Urinary bladder (tissue), 4 donors: Measurements from ENCODE around the gene PCCA. TPM values are rescaled to one million over a fixed set of nuclear protein-coding genes. Genes with fewer than 3 reads are reported as not detected.

Experiments
- DNase-seq: peaks from one replicate; pipeline ENCODE4 v3.0.0-alpha.2; 2015; ENCODE audit errors: extremely low spot score
- H3K27ac ChIP-seq: one replicate; pipeline ENCODE4 v1.5.1; 2013; ENCODE audit warnings: low read depth, mild to moderate bottlenecking, moderate library complexity
- H3K36me3 ChIP-seq: one replicate; pipeline ENCODE4 v1.6.1; 2013; ENCODE audit warnings: mild to moderate bottlenecking, moderate library complexity; ENCODE audit not compliant: insufficient read depth
- H3K4me1 ChIP-seq: one replicate; pipeline ENCODE4 v1.6.1; 2013; ENCODE audit warnings: mild to moderate bottlenecking, moderate library complexity; ENCODE audit not compliant: insufficient read depth
- H3K4me3 ChIP-seq: one replicate; pipeline ENCODE4 v1.5.1; 2013; ENCODE audit warnings: low read depth, low read length
- WGBS: extraction: QIAGEN DNeasy Blood & Tissue Kit; methylation state at CpG from one replicate; pipeline ENCODE4 v1.1.7; 2013; 5-methylcytosine and 5-hydroxymethylcytosine counted together
- polyA plus RNA-seq: library from polyadenylated mRNA; stranded (reverse); fragments of 200-250 nt; gene quantifications from one replicate; pipeline ENCODE4 v1.2.3, GENCODE V29; 2013
- total RNA-seq: library from RNA; depleted of rRNA; stranded (reverse); fragments of >200 nt; gene quantifications from one replicate; pipeline ENCODE4 v1.2.3, GENCODE V29; 2014
- donor health status: healthy with polysubstance abuse.
- donor health status: healthy.

PCCA gene
- total and polyA plus RNA-seq, 2 donors: 24.7 to 122 TPM

- no peak overlapping the region for H3K27ac ChIP-seq
- WGBS: 90% methylated on average over 9 of the region's 9 CpGs
- no peaks in the 10 kb centered on the region for H3K4me1 ChIP-seq
- no peaks in the 10 kb centered on the region for H3K36me3 ChIP-seq
- no peak overlapping the region for H3K4me3 ChIP-seq
- no peak for DNase-seq
Measured at GRCh38 chr13:100442095-100442832, 353.4 kb downstream of the PCCA start.

- 97% methylated on average over 7 of the region's 7 CpGs for WGBS
- H3K4me1 ChIP-seq: no peaks in the 10 kb centered on the region
- no peak overlapping the region for H3K4me3 ChIP-seq
- no peak for DNase-seq
- no peaks in the 10 kb centered on the region for H3K36me3 ChIP-seq
- H3K27ac ChIP-seq: no peak overlapping the region
Measured at GRCh38 chr13:100443278-100443997, 354.5 kb downstream of the PCCA start.

DNA sequence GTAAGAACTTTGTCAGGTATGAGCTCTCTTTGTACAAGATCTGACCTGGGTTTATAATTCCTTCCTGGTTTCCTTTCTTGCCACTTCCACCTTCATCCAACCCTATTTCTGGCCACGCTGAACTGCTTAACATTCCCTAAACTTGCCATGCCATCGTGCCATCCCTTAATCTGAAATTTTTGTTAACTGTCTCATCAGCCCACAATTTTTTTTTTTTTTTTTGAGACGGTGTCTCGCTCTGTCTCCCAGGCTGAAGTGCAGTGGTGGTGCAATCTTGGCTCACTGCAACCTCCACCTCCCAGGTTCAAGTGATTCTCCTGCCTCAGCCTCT is 355.1 kb downstream of the PCCA start:
- H3K4me1 ChIP-seq: no peaks in the 10 kb centered on the region

DNA sequence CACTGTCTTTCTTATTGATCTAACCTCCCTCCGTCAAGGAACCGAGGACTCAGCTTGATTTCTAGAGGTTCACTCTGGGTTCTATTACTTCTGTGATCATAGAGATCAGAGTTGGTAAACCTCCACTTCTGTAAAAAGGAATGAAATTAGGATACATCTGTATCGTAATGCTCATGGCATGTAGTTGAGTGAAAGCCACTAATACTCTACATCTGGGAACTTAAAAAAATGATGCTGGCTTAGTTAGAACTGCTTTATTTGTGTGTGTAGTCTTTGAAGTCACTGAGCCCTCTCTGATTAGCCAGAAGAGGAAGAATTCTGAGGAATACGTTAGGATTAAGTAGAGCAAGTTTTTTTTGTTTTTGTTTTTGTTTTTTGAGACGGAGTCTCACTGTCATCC is 358.9 kb downstream of the PCCA start:
- WGBS: 92% methylated on average over 5 of the region's 5 CpGs
- H3K4me3 ChIP-seq: no peak overlapping the region
- no peaks in the 10 kb centered on the region for H3K4me1 ChIP-seq
- H3K36me3 ChIP-seq: no peaks in the 10 kb centered on the region
- no peak for DNase-seq
- no peak overlapping the region for H3K27ac ChIP-seq

More for the DNA sequence above, 355.1 kb downstream of the PCCA start:
- no peak for DNase-seq
- H3K27ac ChIP-seq: no peak overlapping the region
- H3K4me3 ChIP-seq: no peak overlapping the region
- WGBS: 93% methylated on average over 4 of the region's 4 CpGs
- H3K36me3 ChIP-seq: no peaks in the 10 kb centered on the region

DNA sequence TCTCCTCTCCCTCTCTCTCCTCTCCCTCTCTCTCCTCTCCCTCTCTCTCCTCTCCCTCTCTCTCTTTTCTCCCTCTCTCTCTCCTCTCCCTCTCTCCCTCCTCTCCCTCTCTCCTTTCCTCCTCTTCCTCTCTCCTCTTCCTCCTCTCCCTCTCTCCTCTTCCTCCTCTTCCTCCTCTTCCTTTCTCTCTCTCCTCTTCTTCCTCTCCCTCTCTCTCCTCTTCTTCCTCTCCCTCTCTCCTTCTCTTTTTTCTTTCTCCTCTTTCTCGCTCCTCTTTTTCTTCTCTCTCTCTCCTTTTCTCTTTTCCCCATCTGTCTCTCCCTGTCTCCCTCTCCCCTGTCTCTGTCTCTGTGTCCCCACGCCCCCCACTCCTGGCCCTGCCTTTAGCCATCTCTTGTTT is 363.0 kb downstream of the PCCA start:
- H3K4me3 ChIP-seq: no peak overlapping the region
- no peaks in the 10 kb centered on the region for H3K36me3 ChIP-seq
- no peak overlapping the region for H3K27ac ChIP-seq
- DNase-seq: no peak
- 98% methylated on average over 2 of the region's 2 CpGs for WGBS
- no peaks in the 10 kb centered on the region for H3K4me1 ChIP-seq

GRCh38 chr13:100454876-100455275 is 366.0 kb downstream of the PCCA start:
- no peak overlapping the region for H3K27ac ChIP-seq
- DNase-seq: no peak
- H3K36me3 ChIP-seq: no peaks in the 10 kb centered on the region
- H3K4me3 ChIP-seq: no peak overlapping the region
- no peaks in the 10 kb centered on the region for H3K4me1 ChIP-seq
- WGBS: 96% methylated on average over 1 of the region's 1 CpG

DNA sequence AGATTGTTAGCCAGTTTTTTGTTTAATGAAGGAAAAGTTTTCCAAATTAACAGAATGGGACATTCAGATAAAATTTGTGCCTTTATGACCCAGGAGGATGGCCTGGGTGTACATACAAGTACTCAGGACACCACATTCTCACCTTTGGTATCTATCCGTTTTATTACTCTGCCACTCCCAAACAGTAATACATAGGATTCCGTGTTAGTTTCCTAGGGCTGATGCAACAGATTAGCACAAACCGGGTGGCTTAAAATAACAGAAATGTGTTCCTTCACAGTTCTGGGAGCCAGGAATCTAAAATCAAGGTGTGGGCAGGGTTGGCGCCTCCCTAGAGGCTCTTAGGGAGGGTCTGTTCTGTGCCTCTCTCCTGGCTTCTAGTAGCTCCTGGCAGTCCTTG is 369.8 kb downstream of the PCCA start:
- Histone ChIP-seq H3K4me1 (no peaks in the 10 kb centered on the region), H3K36me3 (no peaks in the 10 kb centered on the region), H3K27ac (no peak overlapping the region), H3K4me3 (no peak overlapping the region)
- DNase-seq: no peak
- 96% methylated on average over 4 of the region's 4 CpGs for WGBS

DNA sequence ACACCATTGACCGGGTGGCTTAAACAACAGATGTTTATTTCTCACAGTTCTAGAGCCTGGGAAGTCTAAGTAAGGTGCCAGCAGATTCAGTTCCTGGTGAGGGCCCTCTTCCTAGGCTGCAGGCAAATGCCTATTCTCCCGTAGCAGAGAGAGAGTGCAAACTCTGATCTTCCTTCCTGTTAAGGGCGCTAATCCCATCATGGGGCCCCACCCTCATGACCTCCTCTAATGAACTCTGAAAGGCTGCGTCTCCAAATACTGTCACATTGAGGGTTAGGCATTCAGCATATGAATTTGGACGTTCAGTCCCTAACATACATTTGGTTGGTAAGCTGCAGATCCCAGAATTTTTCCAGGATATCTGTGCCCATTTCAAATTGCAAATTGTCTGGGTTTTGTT is 370.9 kb downstream of the PCCA start:
- Histone ChIP-seq H3K27ac (no peak overlapping the region), H3K36me3 (no peaks in the 10 kb centered on the region), H3K4me1 (no peaks in the 10 kb centered on the region), H3K4me3 (no peak overlapping the region)
- 93% methylated on average over 5 of the region's 5 CpGs for WGBS
- no peak for DNase-seq

DNA sequence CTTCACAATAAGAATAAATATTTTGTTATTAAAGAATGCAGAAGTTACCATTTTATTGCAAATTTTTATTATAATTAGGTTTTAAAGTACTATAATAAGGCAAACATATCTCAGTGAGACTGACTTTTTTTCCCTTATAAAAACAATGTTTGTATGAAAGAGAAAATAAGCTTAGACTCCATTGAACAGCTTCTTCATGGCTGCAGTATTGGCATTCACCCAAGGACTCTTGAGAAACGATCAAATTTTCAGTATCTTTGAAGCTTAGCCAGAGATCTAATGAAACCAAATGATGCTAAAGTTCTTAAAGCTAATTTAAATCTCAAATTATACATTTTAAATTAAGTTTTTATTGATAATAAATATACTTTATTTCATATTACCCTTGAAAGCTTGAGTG is 371.4 kb downstream of the PCCA start:
- no peak for DNase-seq
- WGBS: 35% methylated on average over 1 of the region's 1 CpG
- no peak overlapping the region for H3K27ac ChIP-seq

DNA sequence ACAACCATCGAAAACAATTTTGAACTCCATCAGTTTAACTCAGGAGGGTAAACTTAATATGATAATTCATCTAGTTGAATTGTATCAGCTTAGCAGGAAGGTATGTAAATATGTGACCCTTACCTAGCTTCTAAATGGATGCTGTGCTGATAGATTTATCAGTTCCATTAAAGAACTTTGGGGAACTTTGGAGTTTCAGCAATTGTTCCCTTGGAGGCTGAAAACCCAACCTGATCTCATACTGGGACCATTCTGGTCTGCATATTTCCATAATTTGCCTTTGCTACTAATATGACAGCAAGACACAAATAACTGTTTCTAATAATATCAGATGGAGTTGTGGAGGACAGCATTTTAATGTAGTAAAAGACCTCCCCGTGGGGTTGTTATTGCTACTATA is 371.9 kb downstream of the PCCA start:
- WGBS: 84% methylated on average over 2 of the region's 2 CpGs
- H3K4me1 ChIP-seq: no peaks in the 10 kb centered on the region
- no peak overlapping the region for H3K27ac ChIP-seq
- DNase-seq: no peak
- no peaks in the 10 kb centered on the region for H3K36me3 ChIP-seq
- no peak overlapping the region for H3K4me3 ChIP-seq

More for the DNA sequence above, 371.4 kb downstream of the PCCA start:
- H3K4me1 ChIP-seq: no peaks in the 10 kb centered on the region
- H3K4me3 ChIP-seq: no peak overlapping the region
- H3K36me3 ChIP-seq: no peaks in the 10 kb centered on the region

- DNase-seq: no peak
- Histone ChIP-seq H3K36me3 (no peaks in the 10 kb centered on the region), H3K27ac (no peak overlapping the region), H3K4me3 (no peak overlapping the region), H3K4me1 (no peaks in the 10 kb centered on the region)
- WGBS: 70% methylated on average over 5 of the region's 5 CpGs
Measured at GRCh38 chr13:100461309-100462030, 372.6 kb downstream of the PCCA start.

DNA sequence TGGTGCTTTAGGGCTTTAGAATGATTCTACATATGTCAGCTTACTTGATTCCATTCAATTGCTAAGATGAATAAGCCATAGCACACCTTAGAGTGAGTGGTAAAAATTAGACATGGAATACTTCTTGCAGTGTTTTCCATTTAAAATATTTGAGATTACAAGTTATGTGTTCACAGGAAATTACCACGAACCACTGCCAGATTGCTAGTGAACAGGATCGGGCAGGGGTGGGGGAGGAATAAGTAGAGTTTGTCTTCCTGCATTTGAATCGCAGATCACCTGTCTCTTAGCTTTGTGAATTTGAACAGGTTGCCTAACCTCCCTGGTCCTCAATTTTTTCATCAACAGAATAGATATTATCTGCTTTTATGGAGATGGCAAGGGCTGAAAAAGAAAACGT is 375.1 kb downstream of the PCCA start:
- no peak for DNase-seq
- no peak overlapping the region for H3K27ac ChIP-seq
- H3K36me3 ChIP-seq: no peaks in the 10 kb centered on the region
- H3K4me1 ChIP-seq: no peaks in the 10 kb centered on the region
- no peak overlapping the region for H3K4me3 ChIP-seq
- 53% methylated on average over 4 of the region's 4 CpGs for WGBS

DNA sequence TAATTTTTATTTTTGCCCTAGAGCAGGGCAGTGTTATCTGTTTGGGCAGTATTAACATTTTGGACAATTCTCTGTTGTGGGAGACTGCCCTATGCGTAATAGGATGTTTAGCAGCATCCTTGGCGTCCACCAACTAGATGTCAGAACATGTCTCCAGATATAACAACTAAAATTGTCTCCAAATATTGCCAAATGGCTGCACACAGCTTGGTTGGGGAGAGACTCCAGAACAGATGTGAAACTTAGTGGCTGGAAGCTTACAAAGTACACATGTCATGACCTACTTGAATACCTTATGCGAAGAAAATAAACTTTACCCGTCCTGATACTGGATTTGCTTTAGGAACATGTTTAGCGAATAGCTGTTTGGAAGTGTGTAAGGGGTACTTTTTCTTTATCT is 376.7 kb downstream of the PCCA start:
- Histone ChIP-seq H3K27ac (no peak overlapping the region), H3K4me3 (no peak overlapping the region), H3K36me3 (no peaks in the 10 kb centered on the region), H3K4me1 (no peaks in the 10 kb centered on the region)
- 87% methylated on average over 5 of the region's 5 CpGs for WGBS
- no peak for DNase-seq
